DOHH2 (cell line): ENCODE results near the gene PLCG2.
A peak's percentile ranks its signal among the peaks of the same experiment; 100 is the strongest.

ENCODE experiments used
- H3F3A ChIP-seq: fragments of 200-600 bp; sonication (generic), shearing (Covaris generic); 2 replicates; pipeline ENCODE4 v1.6.0; 2016; ENCODE audit warnings: antibody characterized with exemption, mild to moderate bottlenecking; ENCODE audit not compliant: control insufficient read depth, insufficient read depth
- H3K27ac ChIP-seq: fragments of 200-600 bp; sonication (generic); 2 replicates; pipeline ENCODE4 v1.5.1; 2014; ENCODE audit warnings: low read depth, mild to moderate bottlenecking, low read length, moderate library complexity
- H3K27me3 ChIP-seq: fragments of 200-600 bp; sonication (generic); 2 replicates; pipeline ENCODE4 v1.6.1; 2014; ENCODE audit warnings: mild to moderate bottlenecking, low read length, mixed read lengths; ENCODE audit not compliant: control insufficient read depth
- H3K36me3 ChIP-seq: fragments of 200-600 bp; sonication (generic); 2 replicates; pipeline ENCODE4 v1.6.1; 2014; ENCODE audit warnings: mild to moderate bottlenecking, low read length, moderate library complexity, mixed read lengths; ENCODE audit not compliant: control insufficient read depth
- H3K4me1 ChIP-seq: fragments of 200-600 bp; sonication (generic); 2 replicates; pipeline ENCODE4 v1.6.1; 2014; ENCODE audit warnings: mild to moderate bottlenecking, low read length, mixed read lengths; ENCODE audit not compliant: control insufficient read depth
- H3K4me2 ChIP-seq: fragments of 200-600 bp; sonication (generic); 2 replicates; pipeline ENCODE4 v1.6.0; 2014; ENCODE audit warnings: mild to moderate bottlenecking, low read length, moderate library complexity
- H3K4me3 ChIP-seq: fragments of 200-600 bp; sonication (generic); 2 replicates; pipeline ENCODE4 v1.5.1; 2014; ENCODE audit warnings: mild to moderate bottlenecking, low read length, mixed read lengths
- H3K79me2 ChIP-seq: fragments of 200-600 bp; sonication (generic); 2 replicates; pipeline ENCODE4 v1.6.1; 2014; ENCODE audit warnings: mild to moderate bottlenecking, low read length, mixed read lengths; ENCODE audit not compliant: control insufficient read depth
- H3K9me2 ChIP-seq: fragments of 200-600 bp; sonication (generic); replicated peaks from 2 replicates; pipeline ENCODE4 v1.6.1; 2014; ENCODE audit warnings: mild to moderate bottlenecking, low read length, mixed read lengths; ENCODE audit not compliant: control insufficient read depth
- H3K9me3 ChIP-seq: fragments of 200-600 bp; sonication (generic); 2 replicates; pipeline ENCODE4 v1.6.1; 2014; ENCODE audit warnings: antibody characterized with exemption, low read length, mixed read lengths; ENCODE audit not compliant: control insufficient read depth, insufficient read depth
- H4K20me1 ChIP-seq: fragments of 200-600 bp; sonication (generic); 2 replicates; pipeline ENCODE4 v1.6.0; 2014; ENCODE audit warnings: low read depth, mild to moderate bottlenecking, antibody characterized with exemption, low read length, moderate library complexity; ENCODE audit not compliant: control insufficient read depth, insufficient read depth
- EZH2phosphoT487 ChIP-seq: fragments of 200-600 bp; sonication (generic); IDR thresholded peaks from 2 replicates; pipeline ENCODE4 v1.6.1; 2017; ENCODE audit warnings: borderline replicate concordance, mild to moderate bottlenecking, antibody characterized with exemption, low read length, moderate library complexity, mixed read lengths
- TF ChIP-seq, protein P1 (sequence below): fragments of 200-600 bp; sonication (generic); IDR thresholded peaks from one replicate; pipeline ENCODE4 v1.5.1; 2014; ENCODE audit warnings: antibody characterized with exemption, mild to moderate bottlenecking, low read depth, low read length; ENCODE audit not compliant: poor library complexity, severe bottlenecking

Gene PLCG2

DNA sequence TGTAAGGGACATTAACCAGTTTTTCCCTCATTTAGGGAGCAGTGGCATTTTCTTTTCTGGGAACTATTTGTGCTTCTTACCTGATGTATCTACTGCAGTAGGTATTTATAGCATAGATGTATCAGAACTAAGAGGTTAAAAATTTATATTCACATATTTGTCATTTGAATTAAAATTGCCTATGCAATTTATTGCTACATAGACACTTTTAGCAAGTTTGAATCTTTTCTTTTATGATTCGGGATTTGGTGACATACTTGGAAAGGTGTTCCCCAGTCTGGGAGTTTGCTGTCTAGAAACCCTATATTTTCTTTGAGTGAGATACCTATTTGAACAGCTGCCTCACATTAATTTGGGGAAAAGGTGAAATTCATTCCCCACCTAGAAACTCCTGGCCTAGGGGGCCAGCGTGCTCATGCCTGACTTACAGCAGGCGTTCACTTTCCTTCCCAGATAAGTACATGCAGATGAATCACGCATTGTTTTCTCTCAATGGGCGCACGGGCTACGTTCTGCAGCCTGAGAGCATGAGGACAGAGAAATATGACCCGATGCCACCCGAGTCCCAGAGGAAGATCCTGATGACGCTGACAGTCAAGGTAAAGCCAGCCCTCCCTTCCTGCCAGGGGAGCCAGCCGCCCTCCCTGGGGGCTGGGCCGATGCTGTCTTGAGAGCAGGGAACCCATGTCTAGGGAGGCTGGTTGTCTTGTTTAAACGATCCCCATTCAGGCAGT, 158.4 kb downstream of the PLCG2 start:
- Histone ChIP-seq H3K4me1 (no peaks in the 10 kb centered on the region), H3K9me2 (no peaks in the 10 kb centered on the region), H3K4me2 (no peak overlapping the region), H3K27ac (no peak overlapping the region), H3K36me3 (peaks cover 100% of the 10 kb centered on the region), H3F3A (no peaks in the 10 kb centered on the region), H3K27me3 (no peaks in the 10 kb centered on the region), H3K9me3 (no peaks in the 10 kb centered on the region), H3K79me2 (no peaks in the 10 kb centered on the region), H3K4me3 (no peak overlapping the region), H4K20me1 (no peaks in the 10 kb centered on the region)
- TF ChIP-seq EZH2phosphoT487, result no peak
- TF ChIP-seq, protein P1, sequence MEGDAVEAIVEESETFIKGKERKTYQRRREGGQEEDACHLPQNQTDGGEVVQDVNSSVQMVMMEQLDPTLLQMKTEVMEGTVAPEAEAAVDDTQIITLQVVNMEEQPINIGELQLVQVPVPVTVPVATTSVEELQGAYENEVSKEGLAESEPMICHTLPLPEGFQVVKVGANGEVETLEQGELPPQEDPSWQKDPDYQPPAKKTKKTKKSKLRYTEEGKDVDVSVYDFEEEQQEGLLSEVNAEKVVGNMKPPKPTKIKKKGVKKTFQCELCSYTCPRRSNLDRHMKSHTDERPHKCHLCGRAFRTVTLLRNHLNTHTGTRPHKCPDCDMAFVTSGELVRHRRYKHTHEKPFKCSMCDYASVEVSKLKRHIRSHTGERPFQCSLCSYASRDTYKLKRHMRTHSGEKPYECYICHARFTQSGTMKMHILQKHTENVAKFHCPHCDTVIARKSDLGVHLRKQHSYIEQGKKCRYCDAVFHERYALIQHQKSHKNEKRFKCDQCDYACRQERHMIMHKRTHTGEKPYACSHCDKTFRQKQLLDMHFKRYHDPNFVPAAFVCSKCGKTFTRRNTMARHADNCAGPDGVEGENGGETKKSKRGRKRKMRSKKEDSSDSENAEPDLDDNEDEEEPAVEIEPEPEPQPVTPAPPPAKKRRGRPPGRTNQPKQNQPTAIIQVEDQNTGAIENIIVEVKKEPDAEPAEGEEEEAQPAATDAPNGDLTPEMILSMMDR, result no peak

DNA sequence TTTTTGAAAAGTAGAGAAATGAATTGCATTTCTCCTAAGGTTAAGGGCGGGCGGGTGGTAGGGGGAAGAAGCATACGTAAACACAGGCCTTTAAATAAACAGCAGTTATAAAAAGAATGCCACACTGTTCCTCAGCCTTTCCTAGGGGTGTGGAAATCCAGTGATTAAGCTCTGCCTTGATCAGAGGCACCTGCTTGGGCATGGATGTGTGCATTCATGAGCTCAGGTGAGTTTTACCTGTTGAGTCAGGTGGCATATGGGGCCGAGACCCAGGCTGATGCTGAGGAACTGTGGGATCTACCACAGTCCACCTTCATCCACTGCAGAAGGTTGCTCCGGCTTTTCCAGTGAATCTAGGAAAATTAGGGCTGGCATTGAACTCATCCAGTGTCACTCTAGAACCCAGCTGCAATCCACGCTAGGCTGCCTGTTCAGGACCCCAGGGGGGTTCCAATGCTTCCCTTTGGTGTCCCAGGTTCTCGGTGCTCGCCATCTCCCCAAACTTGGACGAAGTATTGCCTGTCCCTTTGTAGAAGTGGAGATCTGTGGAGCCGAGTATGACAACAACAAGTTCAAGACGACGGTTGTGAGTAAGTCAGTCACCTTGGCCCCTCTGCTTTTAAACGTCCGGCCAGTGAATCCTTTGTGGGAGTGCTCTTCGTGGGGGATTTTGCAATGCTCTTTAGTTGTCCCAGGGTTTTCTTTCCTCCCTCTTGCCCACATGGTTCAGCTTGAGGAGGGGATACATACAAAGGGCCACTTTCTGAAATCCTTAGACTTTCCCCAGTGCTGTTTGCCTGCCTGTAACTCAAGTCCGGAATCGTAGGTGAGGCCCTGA, 159.5 kb downstream of the PLCG2 start:
- H3K4me3 ChIP-seq, result no peak overlapping the region
- no peaks in the 10 kb centered on the region for H3K9me2 ChIP-seq
- H3F3A ChIP-seq, result no peaks in the 10 kb centered on the region
- H3K4me2 ChIP-seq, result no peak overlapping the region
- H3K36me3 ChIP-seq, result peaks cover 100% of the 10 kb centered on the region
- no peaks in the 10 kb centered on the region for H4K20me1 ChIP-seq
- no peak for TF ChIP-seq EZH2phosphoT487
- TF ChIP-seq, protein P1, result no peak
- no peak overlapping the region for H3K27ac ChIP-seq
- no peaks in the 10 kb centered on the region for H3K79me2 ChIP-seq
- H3K27me3 ChIP-seq, result no peaks in the 10 kb centered on the region
- H3K9me3 ChIP-seq, result no peaks in the 10 kb centered on the region
- H3K4me1 ChIP-seq, result no peaks in the 10 kb centered on the region

DNA sequence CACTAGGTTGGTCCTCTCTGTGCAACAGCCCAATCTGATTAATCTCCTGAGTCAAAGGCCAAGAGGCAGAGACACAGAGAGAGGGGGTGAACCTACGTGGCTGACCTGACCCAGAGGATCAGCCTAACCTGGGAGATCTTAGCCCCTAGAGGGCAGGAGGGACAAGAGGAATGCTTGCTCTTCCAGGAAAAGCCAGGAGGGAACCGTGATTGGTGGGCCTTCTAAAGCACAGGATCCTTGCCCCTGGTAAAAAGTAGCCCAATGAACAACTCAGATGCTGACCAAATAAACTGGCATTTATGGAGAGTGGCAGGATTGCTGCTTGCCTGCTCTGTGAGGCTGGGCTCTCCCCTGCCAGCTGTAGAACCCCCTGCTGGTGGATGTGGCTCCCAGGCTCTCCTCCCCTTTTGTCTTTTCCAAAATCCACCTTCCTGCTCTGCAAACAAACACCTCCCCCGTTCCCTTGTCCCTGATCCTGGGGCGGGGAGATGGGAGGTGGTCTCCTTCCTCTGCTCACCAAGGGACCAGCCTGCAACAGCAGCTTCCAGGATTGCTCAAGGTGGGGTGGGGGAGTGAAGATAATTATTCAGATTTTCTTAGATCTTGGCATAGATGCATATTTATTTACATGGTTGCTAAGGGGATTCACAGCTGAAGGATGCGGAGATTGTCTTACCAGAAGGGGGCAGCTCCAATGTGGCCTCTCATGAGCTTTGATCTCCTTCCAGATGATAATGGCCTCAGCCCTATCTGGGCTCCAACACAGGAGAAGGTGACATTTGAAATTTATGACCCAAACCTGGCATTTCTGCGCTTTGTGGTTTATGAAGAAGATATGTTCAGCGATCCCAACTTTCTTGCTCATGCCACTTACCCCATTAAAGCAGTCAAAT, 160.3 kb downstream of the PLCG2 start:
- Histone ChIP-seq H3K27me3 (no peaks in the 10 kb centered on the region), H3F3A (no peaks in the 10 kb centered on the region), H3K36me3 (peaks cover 100% of the 10 kb centered on the region), H3K9me3 (no peaks in the 10 kb centered on the region), H3K4me2 (no peak overlapping the region), H3K27ac (no peak overlapping the region), H4K20me1 (no peaks in the 10 kb centered on the region), H3K79me2 (no peaks in the 10 kb centered on the region), H3K4me3 (no peak overlapping the region), H3K9me2 (no peaks in the 10 kb centered on the region), H3K4me1 (no peaks in the 10 kb centered on the region)
- no peak for TF ChIP-seq EZH2phosphoT487
- TF ChIP-seq, protein P1, result peak; percentile 33
